Stimulated activated CD8-positive, alpha-beta memory T cell treated with anti-CD3 and anti-CD28 coated beads, Interleukin-4, amount 100 ng/mL, for 48 hours (primary cell): ENCODE measurements around the gene PLD5.
"Not testable (repeated sequence)": the region's sequence is repeated elsewhere in the genome, so short reads cannot be mapped to it uniquely, and the experiment has no call there.

ENCODE experiments used
- DNase-seq: peaks from one replicate; pipeline ENCODE4 v3.0.0-alpha.2; 2020

PLD5 gene

DNA sequence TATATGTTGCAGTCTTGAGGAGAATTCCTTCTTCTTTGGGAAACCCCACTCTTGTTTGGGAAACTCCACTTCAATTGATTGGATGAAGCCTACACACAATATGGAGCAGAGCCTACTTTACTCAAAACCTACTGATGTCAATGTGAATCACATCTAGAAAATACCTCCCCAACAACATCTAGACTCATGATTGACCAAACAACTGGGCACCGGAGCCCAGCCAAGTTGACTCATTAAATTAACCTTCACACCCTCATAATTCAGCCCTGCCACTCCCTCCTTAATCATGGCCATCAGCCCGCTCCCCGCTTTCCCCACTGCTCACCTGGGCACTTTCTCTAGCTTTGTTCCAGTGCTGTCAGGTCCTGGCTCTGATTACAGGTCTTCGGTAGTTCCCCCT, 317.5 kb downstream of the PLD5 start:
- DNase-seq: no peak

DNA sequence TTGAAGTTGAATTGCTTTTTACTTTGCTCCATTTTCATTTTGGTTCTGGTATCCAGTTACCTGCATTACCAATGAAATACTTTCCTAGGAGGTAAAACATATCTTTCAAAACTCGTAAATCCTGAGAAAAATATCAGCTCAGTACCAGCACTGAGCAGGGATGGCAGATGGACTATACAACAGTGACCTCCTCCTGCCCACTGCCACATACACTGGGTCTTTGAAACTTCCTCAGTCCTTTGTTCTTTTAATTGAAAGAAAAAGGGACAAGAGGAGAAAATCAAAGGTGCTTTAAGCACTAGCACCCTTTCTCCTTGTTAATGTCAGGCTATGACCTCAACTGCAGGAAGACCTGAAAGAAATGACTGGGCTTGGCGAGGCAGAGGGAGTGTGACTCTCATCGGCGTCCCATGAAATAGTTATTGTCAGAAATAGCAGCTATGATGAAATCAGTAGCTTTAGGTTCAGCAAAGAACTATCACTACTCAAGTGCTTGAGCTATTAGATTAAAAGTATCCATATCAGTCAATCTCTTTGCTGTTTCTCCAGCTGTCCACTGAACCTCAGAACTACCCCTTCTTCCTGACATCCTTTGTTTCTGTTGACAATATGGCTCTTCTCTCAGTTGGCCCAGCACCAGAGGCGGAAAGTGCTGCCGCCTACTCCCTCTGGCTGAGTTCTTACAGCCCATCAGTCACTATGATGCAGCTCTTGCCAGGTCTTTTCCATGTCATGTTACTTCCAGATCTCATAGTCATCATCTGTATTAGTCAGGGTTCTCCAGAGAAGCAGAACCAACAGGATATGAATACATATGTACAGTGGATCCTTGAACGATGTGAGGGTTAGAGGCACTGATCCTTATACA, 318.6 kb downstream of the PLD5 start:
- no peak for DNase-seq

DNA sequence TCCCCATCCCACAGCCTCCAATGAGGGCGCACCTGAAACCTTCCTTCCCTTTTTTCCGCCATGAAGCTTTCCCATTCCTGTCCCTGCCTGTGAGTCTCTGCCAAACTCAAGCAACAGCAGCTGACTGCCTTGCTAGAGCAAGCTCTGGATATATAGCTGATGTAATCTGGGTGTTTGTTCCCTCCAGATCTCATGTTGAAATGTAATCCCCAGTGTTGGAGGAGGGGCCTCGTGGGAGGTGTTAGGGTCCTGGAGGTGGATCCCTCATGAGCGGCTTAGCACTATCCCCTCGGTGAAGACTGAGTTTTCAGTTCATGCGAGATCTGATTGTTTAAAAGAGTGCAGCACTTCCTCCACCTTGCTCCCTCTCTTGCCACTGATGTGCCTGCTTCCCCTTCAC, 321.2 kb downstream of the PLD5 start:
- no peak for DNase-seq

DNA sequence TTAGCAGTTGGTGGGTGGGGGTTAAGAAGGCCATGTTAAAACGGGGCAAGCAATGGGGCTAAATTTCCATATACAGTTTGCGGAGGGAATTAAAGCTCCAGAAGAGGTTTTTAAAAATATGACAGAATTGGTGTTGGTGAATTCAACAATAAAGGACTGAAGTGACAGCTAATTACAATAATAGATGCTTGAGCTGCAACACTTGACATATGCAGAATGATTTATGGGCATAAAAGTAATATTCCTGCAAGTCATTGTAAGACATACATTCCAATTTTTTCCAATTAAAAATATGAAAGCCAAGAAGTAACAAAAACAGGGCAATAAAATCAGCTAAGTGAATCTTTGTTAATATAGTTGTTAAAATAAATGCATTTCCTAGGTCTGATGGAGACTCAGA, 323.4 kb downstream of the PLD5 start:
- DNase-seq: no peak

DNA sequence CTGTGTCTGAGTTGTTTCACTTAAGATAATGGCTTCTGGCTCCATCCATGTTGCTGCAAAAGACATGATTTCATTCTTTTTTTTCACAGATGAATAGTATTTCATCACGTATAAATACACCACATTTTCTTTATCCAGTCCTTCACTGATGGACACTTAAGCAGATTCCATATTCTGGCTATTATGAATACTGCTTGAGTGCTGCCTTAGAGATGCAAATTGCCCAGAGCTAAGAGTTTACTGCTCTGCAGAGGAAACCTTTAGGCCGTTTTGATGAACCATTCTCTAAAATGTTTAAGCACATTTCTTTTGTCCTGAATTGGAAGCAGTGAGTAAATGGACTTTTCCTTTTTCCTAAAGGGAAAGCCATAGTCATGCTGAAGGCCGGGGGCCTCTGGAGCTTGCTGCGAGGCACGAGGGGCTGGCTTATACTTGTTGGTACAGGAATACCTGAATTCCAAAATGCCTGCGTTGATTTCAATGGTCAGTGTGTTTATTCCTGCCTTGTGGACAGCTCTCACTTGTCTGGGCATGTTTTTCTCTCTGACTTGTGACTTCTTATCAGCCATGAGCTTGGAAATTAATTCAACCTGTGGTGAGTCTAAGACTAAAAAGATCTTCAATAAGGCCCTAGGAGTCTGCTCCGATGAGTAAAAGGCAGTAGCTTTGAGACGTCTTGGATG, 324.6 kb downstream of the PLD5 start:
- no peak for DNase-seq

DNA sequence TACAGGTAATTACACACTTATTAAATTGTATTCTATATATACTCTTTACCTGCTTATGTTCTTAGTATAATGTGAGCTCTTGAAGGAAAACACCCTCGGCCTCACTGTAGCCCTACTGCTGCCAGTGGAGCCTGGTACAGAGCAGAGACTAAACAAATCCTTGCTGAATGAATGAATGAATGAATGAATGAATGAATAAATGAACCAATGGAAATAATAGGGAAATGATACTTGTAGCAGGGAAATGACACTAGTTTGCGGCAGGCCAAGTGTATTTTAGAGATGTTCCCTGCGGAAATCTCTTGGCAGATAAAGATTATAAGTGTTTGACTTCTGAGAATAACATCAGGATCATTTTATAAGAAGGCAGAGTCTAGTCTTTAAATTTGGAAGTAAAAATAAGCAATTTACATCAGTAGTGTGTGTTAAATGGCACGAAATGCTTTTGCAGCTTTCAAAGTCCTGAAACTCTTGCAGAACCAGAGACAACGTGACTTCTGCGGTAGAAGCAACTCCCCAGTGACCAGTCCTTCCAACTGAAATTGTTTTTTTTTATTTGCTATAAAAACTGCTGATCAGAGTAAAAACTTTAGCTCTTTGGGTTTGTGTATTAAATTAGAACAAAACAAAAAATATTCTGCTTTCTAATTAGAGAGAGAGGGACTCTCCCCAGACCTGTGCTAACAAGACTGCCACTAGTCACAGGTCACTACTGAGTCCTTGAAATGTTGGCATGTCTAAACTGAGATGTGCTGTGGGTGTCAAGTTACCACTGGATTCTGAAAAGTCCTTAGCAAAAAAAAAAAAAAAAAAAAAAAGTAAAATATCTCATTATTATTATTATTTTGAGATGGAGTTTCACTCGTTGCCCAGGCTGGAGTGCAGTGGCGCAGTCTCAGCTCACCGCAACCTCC, 326.3 kb downstream of the PLD5 start:
- no peak for DNase-seq

DNA sequence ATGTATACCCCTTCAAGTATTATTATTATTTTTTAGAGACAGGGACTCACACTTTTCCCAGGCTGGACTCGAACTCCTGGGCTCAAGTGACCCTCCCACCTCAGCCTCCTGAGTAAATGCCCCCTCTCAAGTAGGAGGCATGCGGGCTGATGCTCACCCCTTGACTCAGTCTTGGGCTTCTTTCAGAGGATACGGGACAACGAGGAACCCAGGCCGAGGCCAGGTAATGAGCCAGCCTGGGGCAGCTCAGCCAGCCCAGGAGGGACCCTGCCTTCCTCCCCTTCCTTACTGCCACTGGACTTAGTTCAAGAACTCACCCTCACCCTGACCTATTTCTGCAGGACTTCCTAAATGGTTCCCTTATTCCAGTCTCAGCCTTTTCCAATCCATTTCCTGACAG, 327.6 kb downstream of the PLD5 start:
- no peak for DNase-seq

DNA sequence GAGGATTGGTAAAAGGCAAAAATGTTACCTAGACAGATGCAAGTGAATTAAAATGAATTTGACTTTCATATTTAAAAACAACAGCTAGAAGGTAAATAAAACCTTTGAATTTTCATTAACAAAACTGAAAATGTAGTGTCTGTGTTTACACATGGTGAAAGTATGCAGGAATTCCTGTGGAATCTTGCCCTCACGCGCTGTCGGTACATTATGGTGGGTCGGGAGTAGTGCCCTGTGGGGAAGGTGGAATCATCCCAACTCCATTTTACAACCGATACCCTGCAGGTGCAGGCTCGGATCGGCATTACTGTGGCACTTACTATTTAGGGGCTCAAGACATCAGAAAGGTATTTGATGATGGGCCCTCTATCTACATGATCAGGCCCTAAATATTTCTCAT, 328.4 kb downstream of the PLD5 start:
- DNase-seq: no peak

DNA sequence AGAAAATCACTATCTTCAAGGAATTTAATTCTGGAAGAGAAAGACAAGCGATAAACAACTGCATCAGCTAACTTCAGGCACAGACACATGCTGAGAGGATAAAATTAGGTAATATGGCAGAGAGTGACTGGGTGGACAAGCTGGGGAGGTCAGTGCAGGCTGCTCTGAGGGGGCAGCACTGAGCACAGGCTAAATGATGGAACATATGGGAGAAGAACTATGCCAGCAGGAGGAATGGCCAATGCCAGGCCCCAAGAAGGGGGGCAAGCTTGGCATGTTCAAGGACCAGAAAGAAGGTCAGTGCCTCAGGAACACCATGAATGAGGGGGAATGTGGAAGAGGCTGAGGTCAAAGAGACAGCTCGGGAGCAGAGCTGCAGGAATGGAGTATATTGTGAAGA, 334.9 kb downstream of the PLD5 start:
- DNase-seq: no peak

DNA sequence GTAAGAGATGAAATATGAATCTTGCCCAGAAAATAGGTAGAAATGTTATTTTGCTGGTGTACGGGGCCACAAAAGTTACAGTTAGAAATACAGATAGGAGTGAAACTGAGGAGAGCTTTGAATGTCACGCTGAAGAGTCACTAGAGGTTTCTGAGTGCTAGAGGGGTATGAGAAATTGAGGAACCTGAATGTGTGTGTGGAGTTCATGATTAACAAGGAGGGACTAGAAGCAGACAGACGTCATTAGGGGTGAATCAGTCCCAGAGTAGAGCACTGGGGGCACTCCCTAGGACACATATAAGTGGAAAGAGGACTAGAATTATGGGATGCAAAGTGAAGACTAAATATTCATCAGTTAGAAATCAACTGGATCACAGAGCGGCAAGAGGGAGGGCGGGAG, 336.7 kb downstream of the PLD5 start:
- DNase-seq: no peak

DNA sequence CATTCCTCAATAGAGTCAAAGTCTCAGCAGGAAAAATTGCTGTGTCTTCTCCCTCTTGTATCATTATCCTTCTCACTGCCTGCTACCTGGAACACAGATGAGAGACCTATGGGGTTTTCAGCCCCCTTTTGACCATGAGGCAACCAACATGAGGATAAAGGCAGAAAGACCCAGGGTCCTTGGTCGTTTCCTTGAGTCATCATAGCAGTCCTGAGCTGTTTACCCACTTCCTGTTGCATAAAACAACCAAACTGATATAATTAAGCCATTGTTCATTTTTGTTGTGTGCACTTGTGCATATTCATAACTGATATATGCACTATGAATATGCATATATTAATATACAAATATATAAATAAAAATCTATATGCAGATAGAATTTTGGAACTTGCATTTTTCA, 337.3 kb downstream of the PLD5 start:
- DNase-seq: no peak

DNA sequence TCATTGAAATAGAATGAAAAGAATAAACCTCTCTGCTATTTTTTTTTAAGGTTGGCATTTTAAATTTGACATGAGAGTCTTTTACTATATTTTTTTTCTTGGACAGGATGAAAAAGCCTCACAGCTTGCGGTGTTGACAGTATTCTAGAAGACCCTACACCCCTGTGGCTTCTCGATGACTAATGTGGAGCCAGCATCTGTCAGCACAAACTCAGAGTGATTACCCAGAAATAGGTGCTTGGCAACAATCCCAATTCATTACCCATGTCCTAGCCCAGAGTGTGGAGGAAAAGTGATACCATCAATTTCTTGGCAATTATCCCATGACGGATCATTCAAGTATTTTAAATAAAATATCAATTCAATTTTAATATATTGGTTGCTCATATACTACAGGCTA, 338.8 kb downstream of the PLD5 start:
- no peak for DNase-seq

DNA sequence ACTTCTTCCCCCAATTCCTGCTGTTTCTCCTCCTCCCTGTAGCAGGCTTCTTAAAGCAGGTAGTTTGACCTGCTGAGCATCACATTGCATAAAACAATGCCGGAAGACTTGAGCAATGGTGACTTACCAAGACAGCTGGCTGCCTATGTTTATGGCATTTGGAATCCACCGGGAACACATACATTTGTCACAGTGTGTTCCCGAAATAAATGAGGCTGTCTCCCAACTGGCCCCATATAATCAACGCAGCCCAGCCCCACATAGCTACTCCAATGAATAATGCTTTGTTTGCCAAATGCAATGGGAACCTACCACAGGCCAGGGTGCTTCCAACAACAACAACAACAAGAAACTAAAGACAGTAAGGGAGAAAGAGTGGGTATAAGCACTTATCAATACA, 339.5 kb downstream of the PLD5 start:
- no peak for DNase-seq

DNA sequence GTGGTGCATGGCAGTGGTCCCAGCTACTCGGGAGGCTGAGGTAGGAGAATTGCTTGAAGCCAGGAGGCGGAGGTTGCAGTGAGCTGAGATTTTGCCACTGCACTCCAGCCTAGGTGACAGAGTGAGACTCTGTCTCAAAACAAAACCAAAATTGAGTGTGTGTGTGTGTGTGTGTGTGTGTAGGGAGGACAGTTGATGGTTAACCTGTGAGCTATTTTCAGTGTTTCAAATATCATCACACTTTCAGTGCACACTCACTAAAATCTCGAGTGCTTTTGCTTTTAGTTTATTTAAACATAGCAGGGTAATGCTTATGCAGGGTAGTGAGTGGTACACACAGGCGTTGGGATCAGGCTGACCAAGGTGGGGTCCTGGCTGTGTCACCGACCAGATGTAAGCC, 344.7 kb downstream of the PLD5 start:
- not testable (repeated sequence) for DNase-seq

DNA sequence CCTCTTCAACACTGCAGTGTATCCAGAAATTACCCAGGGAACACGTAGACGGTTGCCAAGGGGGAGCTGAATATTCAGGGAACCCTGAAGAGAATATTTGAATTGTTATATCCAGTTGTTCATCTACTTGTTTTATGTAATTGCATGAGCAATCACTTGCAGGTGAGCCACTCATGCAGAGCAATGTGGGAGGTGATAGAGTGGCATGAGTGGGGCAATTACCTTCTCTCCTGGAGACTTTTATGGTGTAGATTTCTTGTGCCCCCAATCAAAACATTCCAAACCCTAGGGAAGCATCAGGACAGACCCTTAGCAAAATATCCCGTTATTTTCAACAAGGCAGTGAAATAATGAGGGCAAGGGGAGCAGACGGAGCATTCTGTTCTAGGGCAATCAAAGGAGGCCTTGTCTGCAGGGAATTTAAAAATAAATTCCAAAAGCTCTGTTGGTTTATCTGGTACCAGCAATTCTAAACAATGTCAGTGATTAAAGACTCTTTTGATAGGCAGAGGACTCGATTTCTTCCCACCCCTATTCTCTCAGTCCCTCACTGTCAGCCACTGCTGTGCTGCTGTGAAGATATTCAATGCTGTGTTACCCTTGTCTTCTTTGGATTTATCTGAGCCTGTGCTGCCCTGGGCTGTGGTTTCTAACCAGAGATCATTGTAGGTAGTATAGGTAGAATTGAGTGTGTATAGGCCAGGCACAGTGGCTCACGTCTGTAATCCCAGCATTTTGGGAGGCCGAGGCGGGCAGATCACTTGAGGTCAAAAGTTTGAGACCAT, 345.4 kb downstream of the PLD5 start:
- no peak for DNase-seq

DNA sequence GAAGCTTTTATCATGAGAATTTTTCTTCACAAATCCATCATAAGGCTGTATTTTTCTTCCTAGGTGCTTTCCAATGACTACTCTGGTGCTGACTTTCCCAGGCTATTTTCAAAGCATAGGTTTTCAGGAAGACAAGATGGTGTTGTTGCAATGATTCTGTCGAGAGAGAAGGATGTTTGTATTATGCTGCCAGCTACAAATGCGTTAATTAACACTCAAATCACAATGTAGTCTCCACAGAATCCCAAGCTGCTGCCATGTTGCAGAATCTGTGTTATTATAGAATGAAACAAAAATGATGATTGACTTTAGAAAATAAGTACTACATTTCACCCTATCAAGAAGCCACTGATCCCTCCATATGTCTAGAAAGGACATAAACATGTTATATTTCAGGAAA, 346.1 kb downstream of the PLD5 start:
- no peak for DNase-seq

DNA sequence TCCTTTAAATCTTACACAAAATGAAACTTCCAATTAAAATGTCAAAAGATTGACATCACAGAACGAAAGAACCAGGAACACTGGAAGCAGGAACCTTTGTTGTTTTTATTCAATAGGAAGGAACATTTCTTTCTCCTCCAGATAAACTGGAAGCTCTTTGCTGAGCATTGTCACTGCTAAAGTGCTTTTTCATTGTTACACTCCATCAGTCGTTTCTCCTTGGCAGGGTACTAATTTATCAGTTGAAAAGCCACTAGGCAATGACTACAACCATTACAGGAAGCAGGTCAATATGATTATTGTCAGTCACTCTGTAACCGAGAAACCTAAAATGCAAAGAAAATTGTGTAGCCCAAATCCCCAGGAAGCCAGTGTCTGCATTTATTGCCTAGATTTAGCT, 362.4 kb downstream of the PLD5 start:
- DNase-seq: no peak

DNA sequence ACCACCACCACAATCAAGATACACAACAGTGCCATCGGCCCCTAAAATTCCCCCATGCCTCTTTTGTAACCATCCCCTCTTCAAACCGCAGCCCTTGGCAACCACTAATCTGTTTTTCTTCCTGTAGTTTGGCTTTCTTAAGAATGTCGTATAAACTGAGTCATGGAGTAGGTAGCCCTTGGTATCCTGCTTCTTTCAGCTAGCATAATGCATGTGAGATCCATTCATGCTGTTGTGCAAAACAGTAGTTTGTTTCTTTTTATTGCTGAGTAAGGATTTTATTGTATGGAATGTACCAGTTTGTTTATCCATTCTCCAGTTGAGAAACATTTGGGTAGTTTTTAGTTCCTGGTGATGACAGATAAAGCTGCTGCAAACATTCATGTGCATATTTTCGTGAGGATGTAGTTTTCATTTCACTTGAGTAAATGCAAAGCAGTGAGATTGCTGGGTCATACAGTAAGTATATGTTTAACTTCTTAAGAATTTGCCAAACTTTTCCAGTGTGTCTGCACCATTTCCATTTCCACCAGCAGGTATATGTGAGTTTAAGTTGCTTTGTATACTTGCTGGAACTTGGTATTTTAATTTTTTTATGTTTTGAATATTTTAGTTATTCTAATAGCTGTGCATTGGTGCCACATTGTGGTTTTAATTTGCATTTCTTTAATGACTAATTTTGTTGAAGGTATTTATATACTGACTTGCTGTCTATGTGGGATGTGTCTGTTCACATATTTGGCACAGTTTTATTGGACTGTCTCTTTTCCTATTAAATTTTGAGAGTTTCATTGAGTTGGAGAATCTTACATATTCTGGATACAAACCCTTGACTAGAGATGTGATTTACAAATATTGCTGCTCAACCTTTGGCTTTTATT, 377.2 kb downstream of the PLD5 start:
- DNase-seq: no peak

DNA sequence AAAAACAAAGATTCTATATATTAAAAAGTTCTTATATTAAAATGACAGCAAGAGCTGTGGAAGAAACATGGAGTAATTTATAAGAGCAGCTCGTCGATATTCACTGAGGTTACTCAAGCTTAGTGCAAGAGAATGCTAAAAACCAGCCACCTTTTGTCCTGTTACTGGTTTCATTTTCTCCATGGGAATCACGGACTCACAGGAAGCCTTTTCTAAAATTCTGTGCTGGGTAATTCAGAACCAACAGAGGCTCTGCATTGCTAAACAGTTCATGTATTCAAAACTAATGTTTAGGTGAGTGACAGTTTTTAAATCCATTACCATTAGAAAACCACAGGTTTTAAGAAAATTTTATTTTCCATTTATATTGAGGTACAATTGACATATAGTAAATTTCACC, 377.8 kb downstream of the PLD5 start:
- no peak for DNase-seq

DNA sequence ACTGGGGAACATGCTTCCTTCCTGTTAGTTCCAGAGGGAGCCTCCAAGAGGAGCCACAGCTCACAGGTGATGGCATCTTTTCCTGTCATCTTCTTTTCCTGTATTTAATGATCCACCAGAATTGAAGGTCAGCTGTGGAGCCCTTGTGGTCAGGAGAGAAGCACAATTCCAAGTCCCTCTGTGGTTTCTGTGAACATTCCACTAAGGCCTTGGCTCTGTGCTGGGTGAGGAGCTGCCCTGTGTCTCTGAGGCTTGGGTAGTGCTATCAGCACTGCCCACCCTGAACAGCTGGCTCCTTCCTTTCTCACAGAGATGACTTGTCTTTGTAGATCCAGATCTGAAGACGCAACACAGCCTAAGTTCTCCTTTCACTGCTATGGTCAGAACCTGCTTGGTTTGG, 383.7 kb downstream of the PLD5 start:
- no peak for DNase-seq

DNA sequence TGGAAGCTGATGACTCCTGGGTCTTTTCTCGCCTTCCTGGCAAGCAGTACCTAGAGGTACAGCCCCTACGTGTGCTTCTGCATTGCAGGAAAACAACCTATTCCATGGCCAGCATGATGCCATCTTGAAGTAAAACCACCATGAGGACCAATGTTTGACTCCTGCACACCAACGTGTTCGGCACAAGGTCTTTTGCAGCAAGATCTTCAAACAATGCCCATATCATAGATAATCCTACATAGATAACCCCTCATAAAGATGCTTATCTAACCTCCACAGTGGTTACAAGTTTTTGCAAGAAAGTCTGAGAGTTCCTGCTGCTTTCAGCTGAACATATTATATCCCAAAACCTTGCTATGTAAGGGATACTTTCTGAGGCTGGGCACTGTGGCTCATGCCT, 384.5 kb downstream of the PLD5 start:
- DNase-seq: no peak

DNA sequence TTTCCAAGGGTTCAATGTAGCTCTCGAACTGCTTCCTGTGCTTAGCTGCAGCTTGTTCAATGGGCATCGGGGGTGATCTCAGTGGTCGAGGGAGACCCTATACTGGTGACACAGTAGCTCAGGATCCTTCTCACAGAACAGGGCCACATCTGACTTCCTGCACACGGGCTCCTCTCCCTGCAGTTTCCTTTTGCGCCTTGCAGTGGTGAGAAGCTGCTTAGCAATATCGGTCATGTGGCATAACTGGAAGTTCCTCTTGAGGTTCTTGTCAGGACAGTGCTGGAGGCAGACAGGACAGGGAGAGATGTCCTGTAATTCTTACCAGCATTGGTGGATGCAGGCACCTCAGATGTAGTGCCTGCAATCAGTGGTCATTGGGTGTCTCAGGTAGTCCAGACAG, 385.1 kb downstream of the PLD5 start:
- no peak for DNase-seq
